Osteoblast (primary cell): ENCODE results near the gene FXYD5. TPM values are rescaled to one million over a fixed set of nuclear protein-coding genes. Genes with fewer than 3 reads are reported as not detected.

Experiments used
- DNase-seq: peaks from one replicate; pipeline ENCODE4 v3.0.0; 2011; ENCODE audit warnings: low spot score, mixed read lengths; ENCODE audit not compliant: insufficient read length; ENCODE audit errors: missing footprints
- H2AFZ ChIP-seq: 2 replicates; pipeline ENCODE4 v1.6.0; 2011; ENCODE audit warnings: mild to moderate bottlenecking, low read length
- H3K27ac ChIP-seq: 2 replicates; pipeline ENCODE4 v1.5.1; 2011; ENCODE audit warnings: mild to moderate bottlenecking, low read depth, low read length, moderate library complexity
- H3K27me3 ChIP-seq: 2 replicates; pipeline ENCODE4 v1.6.0; 2012; ENCODE audit warnings: mild to moderate bottlenecking, control low read depth, inconsistent platforms, low read length, moderate library complexity; ENCODE audit not compliant: insufficient read depth
- H3K36me3 ChIP-seq: 2 replicates; pipeline ENCODE4 v1.5.1; 2011; ENCODE audit warnings: mild to moderate bottlenecking, low read length, control low read depth, moderate library complexity; ENCODE audit not compliant: insufficient read depth
- H3K4me1 ChIP-seq: 2 replicates; pipeline ENCODE4 v1.5.1; 2011; ENCODE audit warnings: mild to moderate bottlenecking, low read length, control low read depth, moderate library complexity; ENCODE audit not compliant: insufficient read depth
- H3K4me2 ChIP-seq: 2 replicates; pipeline ENCODE4 v1.6.0; 2011; ENCODE audit warnings: mild to moderate bottlenecking, low read length; ENCODE audit not compliant: insufficient read depth
- H3K4me3 ChIP-seq: fragments of 200-600 bp; sonication (generic); 3 replicates; pipeline ENCODE4 v1.5.1; 2012; ENCODE audit warnings: mild to moderate bottlenecking, low read length, inconsistent platforms; ENCODE audit not compliant: insufficient read depth
- H3K79me2 ChIP-seq: 2 replicates; pipeline ENCODE4 v1.6.0; 2012; ENCODE audit warnings: mild to moderate bottlenecking, low read length, control low read depth, inconsistent platforms; ENCODE audit not compliant: insufficient read depth
- H3K9me3 ChIP-seq: 2 replicates; pipeline ENCODE4 v1.5.1; 2011; ENCODE audit warnings: low read depth, low read length, control low read depth
- H4K20me1 ChIP-seq: 2 replicates; pipeline ENCODE4 v1.6.0; 2012; ENCODE audit warnings: mild to moderate bottlenecking, low read length, control low read depth; ENCODE audit not compliant: insufficient read depth
- total RNA-seq: library from RNA; depleted of rRNA; stranded (reverse); fragments of >200 nt; gene quantifications from 2 replicates; pipeline ENCODE4 v1.2.3, GENCODE V29; 2012
- TF ChIP-seq, protein P1 (sequence below): IDR thresholded peaks from 2 replicates; pipeline ENCODE4 v1.5.1; 2011; ENCODE audit warnings: mild to moderate bottlenecking, low read depth, low read length, moderate library complexity; ENCODE audit errors: extremely low read depth

FXYD5 gene
- total RNA-seq, 1 donor = 29.0 TPM

GRCh38 chr19:35116072-35116801, 38.3 kb upstream of the FXYD5 start:
- Histone ChIP-seq H3K79me2 (no peaks in the 10 kb centered on the region), H3K27ac (no peak overlapping the region), H3K27me3 (peaks cover 14% of the 10 kb centered on the region), H3K4me1 (peaks cover 8% of the 10 kb centered on the region), H3K4me2 (no peak overlapping the region), H3K36me3 (no peaks in the 10 kb centered on the region), H4K20me1 (no peaks in the 10 kb centered on the region), H3K4me3 (no peak overlapping the region), H3K9me3 (no peaks in the 10 kb centered on the region), H2AFZ (no peak overlapping the region)
- TF ChIP-seq, protein P1, sequence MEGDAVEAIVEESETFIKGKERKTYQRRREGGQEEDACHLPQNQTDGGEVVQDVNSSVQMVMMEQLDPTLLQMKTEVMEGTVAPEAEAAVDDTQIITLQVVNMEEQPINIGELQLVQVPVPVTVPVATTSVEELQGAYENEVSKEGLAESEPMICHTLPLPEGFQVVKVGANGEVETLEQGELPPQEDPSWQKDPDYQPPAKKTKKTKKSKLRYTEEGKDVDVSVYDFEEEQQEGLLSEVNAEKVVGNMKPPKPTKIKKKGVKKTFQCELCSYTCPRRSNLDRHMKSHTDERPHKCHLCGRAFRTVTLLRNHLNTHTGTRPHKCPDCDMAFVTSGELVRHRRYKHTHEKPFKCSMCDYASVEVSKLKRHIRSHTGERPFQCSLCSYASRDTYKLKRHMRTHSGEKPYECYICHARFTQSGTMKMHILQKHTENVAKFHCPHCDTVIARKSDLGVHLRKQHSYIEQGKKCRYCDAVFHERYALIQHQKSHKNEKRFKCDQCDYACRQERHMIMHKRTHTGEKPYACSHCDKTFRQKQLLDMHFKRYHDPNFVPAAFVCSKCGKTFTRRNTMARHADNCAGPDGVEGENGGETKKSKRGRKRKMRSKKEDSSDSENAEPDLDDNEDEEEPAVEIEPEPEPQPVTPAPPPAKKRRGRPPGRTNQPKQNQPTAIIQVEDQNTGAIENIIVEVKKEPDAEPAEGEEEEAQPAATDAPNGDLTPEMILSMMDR = no peak
- no peak for DNase-seq

DNA sequence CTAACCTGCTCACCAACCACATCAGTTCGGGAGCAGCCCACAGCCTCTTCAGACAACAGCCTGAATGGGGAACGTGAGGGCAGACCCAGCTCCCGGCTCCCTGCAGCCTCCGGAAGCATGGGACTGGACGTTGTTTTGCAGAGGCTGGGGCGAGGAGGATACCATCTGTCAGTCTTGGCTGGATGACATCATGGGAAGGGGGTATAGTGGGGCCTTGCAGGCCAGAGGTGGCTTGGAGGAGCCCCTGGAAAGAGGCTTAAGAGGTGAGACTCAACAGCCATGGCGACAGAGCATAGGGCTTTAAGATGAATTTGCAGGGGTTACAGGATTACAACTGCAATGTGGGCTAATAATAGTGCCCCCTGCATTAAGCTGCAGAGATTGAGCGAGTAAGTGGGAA, 37.4 kb upstream of the FXYD5 start:
- no peak overlapping the region for H2AFZ ChIP-seq
- H3K27ac ChIP-seq = no peak overlapping the region
- no peaks in the 10 kb centered on the region for H3K9me3 ChIP-seq
- H4K20me1 ChIP-seq = no peaks in the 10 kb centered on the region
- H3K4me2 ChIP-seq = no peak overlapping the region
- TF ChIP-seq, protein P1 = no peak
- H3K27me3 ChIP-seq = peaks cover 14% of the 10 kb centered on the region
- no peak for DNase-seq
- peaks cover 13% of the 10 kb centered on the region for H3K4me1 ChIP-seq
- no peaks in the 10 kb centered on the region for H3K36me3 ChIP-seq
- no peaks in the 10 kb centered on the region for H3K79me2 ChIP-seq
- H3K4me3 ChIP-seq = no peak overlapping the region

DNA sequence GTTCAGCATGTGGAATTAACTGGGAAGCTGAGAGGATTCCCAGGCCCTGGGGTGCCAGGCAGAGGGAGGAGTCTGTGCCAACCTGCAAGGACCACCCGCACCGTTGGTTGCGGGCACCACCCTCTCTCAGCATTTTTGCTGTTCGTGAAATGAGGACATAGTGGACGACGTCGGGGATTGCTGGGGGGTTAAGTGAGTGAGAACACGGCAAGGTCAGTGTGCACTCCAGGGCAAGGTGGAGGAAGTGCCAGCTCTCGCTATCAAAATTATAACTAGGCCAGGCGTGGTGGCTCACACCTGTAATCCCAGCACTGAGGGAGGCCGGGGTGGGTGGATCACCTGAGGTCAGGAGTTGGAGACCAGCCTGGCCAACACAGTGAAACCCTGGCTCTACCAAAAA, 36.7 kb upstream of the FXYD5 start:
- no peak for DNase-seq
- no peak overlapping the region for H3K27ac ChIP-seq
- TF ChIP-seq, protein P1 = no peak
- H4K20me1 ChIP-seq = no peaks in the 10 kb centered on the region
- peaks cover 14% of the 10 kb centered on the region for H3K27me3 ChIP-seq
- H3K9me3 ChIP-seq = no peaks in the 10 kb centered on the region
- no peaks in the 10 kb centered on the region for H3K79me2 ChIP-seq
- no peaks in the 10 kb centered on the region for H3K36me3 ChIP-seq
- H2AFZ ChIP-seq = no peak overlapping the region
- H3K4me3 ChIP-seq = no peak overlapping the region
- H3K4me1 ChIP-seq = peaks cover 18% of the 10 kb centered on the region
- no peak overlapping the region for H3K4me2 ChIP-seq

DNA sequence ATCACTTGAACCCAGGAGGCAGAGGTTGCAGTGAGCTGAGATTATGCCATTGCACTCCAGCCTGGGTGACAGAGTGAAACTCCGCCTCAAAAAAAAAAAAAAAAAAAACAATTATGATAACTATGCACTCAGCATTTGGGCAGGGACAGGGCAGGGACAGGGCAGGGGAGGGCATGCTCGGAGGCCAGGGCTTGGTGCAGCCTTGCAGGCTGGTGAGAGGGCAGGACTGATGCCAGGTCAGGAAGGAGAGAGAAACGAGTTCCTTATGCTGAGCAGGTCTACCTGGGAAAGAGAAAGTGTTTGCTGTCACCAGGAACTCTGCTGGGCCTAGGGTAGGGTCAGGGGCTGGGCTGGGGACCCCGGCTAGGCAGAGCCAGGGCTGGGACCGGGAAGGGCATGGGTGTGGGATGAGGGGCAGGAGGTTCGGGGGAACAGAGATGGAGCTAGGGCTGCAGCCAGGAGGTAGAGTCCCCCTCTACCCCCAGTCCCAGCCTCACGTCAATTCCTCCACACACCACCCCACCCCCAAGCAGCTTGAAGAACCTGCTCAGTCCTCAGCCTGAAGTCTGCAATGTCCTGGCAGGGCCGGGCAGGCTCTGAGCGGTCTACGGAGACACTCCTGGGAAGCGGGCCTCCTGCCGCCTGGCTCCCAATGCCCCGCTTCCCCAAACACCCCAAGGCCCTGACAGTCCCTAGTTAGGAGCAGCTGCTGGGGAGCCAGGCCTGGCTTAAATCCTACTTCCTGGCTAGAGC, 36.1 kb upstream of the FXYD5 start:
- Histone ChIP-seq H3K27ac (no peak overlapping the region), H4K20me1 (no peaks in the 10 kb centered on the region)

More for the DNA sequence above, 36.1 kb upstream of the FXYD5 start:
- no peak for DNase-seq
- TF ChIP-seq, protein P1 = no peak
- Histone ChIP-seq H3K4me3 (no peak overlapping the region), H3K9me3 (no peaks in the 10 kb centered on the region), H3K27me3 (peaks cover 14% of the 10 kb centered on the region), H3K4me1 (peaks cover 25% of the 10 kb centered on the region), H3K79me2 (no peaks in the 10 kb centered on the region), H2AFZ (no peak overlapping the region), H3K36me3 (no peaks in the 10 kb centered on the region), H3K4me2 (no peak overlapping the region)
